SU-DHL-6 (cell line): ENCODE data around the gene EXOC7.

Experiments
- H2AFZ ChIP-seq: fragments of 200-600 bp; sonication (generic); 2 replicates; pipeline ENCODE4 v1.6.1; 2014; ENCODE audit warnings: low read depth, mild to moderate bottlenecking, moderate library complexity, mixed read lengths, antibody characterized with exemption, low read length; ENCODE audit not compliant: severe bottlenecking
- H3F3A ChIP-seq: fragments of 200-600 bp; shearing (Covaris generic); 2 replicates; pipeline ENCODE4 v1.6.0; 2016; ENCODE audit warnings: antibody characterized with exemption, mild to moderate bottlenecking; ENCODE audit not compliant: insufficient read depth
- H3K27ac ChIP-seq: fragments of 200-600 bp; sonication (generic); 2 replicates; pipeline ENCODE4 v1.5.1; 2016; ENCODE audit warnings: low read depth, mild to moderate bottlenecking, low read length, moderate library complexity, mixed read lengths
- H3K27me3 ChIP-seq: fragments of 200-600 bp; sonication (generic), shearing (Covaris generic); 2 replicates; pipeline ENCODE4 v1.6.0; 2014; ENCODE audit warnings: mild to moderate bottlenecking, low read length
- H3K36me3 ChIP-seq: fragments of 200-600 bp; sonication (generic); 2 replicates; pipeline ENCODE4 v1.6.1; 2014; ENCODE audit warnings: mild to moderate bottlenecking, low read length, mixed read lengths
- H3K4me2 ChIP-seq: fragments of 300-600, 200-600 bp; shearing (Covaris generic), sonication (generic); 2 replicates; pipeline ENCODE4 v1.6.0; 2014; ENCODE audit warnings: low read length, low read depth, mild to moderate bottlenecking; ENCODE audit not compliant: poor library complexity, severe bottlenecking
- H3K4me3 ChIP-seq: fragments of 200-600 bp; sonication (generic); 2 replicates; pipeline ENCODE4 v1.5.1; 2014; ENCODE audit warnings: antibody characterized with exemption, low read length, mild to moderate bottlenecking, mixed read lengths; ENCODE audit not compliant: insufficient read depth, poor library complexity, severe bottlenecking
- H3K79me2 ChIP-seq: fragments of 200-600 bp; sonication (generic); 2 replicates; pipeline ENCODE4 v1.6.1; 2014; ENCODE audit warnings: mild to moderate bottlenecking, low read length, moderate library complexity; ENCODE audit not compliant: insufficient read depth
- H3K9ac ChIP-seq: fragments of 200-600 bp; sonication (generic); 2 replicates; pipeline ENCODE4 v1.7.0; 2014; ENCODE audit warnings: mild to moderate bottlenecking, low read length
- H3K9me2 ChIP-seq: fragments of 200-600 bp; sonication (generic); replicated peaks from 2 replicates; pipeline ENCODE4 v1.6.1; 2014; ENCODE audit warnings: low read length; ENCODE audit not compliant: insufficient read depth
- H3K9me3 ChIP-seq: fragments of 200-600 bp; sonication (generic); 2 replicates; pipeline ENCODE4 v1.6.1; 2014; ENCODE audit warnings: low read length, mixed read lengths; ENCODE audit not compliant: insufficient read depth
- H4K20me1 ChIP-seq: fragments of 200-600 bp; sonication (generic); 2 replicates; pipeline ENCODE4 v1.6.1; 2014; ENCODE audit warnings: low read depth, mild to moderate bottlenecking, antibody characterized with exemption, low read length, moderate library complexity, mixed read lengths
- EZH2phosphoT487 ChIP-seq: fragments of 200-600 bp; sonication (generic), shearing (Covaris generic); conservative IDR thresholded peaks from 2 replicates; pipeline ENCODE4 v1.6.1; 2018; ENCODE audit warnings: mild to moderate bottlenecking, antibody characterized with exemption, low read length, moderate library complexity, mixed read lengths
- TF ChIP-seq, protein P1 (sequence below): fragments of 200-600 bp; sonication (generic); IDR thresholded peaks from one replicate; pipeline ENCODE4 v1.5.1; 2017; ENCODE audit warnings: antibody characterized with exemption, mild to moderate bottlenecking, low read length, moderate library complexity; ENCODE audit not compliant: insufficient read depth, poor library complexity, severe bottlenecking

Gene EXOC7

DNA sequence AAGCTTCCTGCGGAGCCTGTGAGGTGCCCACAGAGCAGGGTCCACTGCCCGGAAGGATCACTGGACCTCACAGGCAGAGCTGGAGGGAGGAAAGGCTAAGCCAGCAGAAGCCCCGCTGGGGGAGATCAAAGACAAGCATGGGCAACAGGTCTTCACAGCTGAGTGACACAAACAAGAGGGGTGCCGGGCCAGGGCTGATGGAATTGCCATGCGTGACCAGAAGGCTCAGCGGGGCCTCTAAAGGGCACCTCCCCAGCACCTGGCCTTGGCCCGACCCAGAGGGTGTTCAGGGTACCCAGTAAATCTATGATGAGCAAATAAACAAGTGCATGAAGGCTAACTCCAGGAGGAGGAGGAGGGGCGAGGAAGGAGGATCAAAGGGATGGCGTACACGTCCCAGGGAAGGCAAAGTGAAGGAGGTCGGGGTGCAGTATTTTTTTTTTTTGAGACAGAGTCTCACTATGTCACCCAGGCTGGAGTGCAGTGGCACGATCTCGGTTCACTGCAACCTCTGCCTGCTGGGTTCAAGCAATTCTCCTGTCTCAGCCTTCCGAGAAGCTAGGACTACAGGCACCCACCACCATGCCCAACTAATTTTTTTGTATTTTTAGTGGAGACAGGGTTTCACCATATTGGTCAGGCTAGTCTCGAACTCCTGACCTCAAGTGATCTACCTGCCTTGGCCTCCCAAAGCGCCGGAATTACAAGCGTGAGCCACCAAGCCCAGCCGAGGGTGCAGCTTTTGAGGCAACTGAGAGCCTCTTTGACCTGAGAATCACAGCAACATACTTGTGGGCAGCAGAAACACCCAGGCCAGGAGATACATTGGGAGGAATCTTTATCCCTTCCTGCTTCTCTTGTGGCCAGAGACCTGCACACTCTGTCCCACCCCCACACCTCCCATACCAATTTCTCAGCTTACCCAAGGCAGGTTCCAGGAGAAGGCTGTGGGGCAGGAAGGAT is 16.1 kb upstream of the EXOC7 start:
- Histone ChIP-seq H3K36me3 (no peaks in the 10 kb centered on the region), H3K27ac (no peak overlapping the region), H3K79me2 (no peaks in the 10 kb centered on the region), H3K27me3 (no peaks in the 10 kb centered on the region), H4K20me1 (no peaks in the 10 kb centered on the region), H3K4me2 (no peak overlapping the region), H2AFZ (no peak overlapping the region), H3K9me3 (no peaks in the 10 kb centered on the region), H3F3A (no peaks in the 10 kb centered on the region), H3K9ac (no peak overlapping the region), H3K9me2 (no peaks in the 10 kb centered on the region), H3K4me3 (no peak overlapping the region)
- no peak for TF ChIP-seq EZH2phosphoT487
- TF ChIP-seq, protein P1, sequence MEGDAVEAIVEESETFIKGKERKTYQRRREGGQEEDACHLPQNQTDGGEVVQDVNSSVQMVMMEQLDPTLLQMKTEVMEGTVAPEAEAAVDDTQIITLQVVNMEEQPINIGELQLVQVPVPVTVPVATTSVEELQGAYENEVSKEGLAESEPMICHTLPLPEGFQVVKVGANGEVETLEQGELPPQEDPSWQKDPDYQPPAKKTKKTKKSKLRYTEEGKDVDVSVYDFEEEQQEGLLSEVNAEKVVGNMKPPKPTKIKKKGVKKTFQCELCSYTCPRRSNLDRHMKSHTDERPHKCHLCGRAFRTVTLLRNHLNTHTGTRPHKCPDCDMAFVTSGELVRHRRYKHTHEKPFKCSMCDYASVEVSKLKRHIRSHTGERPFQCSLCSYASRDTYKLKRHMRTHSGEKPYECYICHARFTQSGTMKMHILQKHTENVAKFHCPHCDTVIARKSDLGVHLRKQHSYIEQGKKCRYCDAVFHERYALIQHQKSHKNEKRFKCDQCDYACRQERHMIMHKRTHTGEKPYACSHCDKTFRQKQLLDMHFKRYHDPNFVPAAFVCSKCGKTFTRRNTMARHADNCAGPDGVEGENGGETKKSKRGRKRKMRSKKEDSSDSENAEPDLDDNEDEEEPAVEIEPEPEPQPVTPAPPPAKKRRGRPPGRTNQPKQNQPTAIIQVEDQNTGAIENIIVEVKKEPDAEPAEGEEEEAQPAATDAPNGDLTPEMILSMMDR = no peak

DNA sequence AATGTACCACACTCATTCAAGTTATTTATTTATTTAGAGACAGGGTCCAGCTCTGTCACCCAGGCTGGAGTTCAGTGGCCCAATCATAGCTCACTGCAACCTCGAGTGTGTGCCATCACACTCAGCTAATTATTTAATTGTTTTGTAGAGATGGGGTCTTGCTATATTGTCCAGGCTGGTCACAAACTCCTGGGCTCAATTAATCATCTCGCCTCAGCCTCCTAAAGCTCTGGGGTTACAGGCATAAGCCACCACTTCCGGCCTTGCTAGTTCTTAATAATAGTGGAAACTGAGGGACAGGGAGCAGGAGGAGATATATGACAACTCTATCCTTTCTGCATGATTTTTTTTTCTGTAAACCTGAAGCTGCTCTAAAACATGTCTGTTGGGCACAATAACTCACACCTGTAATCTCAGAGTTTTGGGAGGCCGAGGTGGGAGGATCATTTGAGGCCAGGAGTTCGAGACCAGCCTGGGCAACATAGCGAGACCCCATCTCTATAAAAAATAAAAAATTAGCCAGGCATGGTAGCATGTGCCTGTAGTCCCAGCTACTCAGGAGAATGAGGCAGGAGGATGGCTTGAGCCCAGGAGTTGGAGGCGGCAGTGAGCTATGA is 11.7 kb upstream of the EXOC7 start:
- H3F3A ChIP-seq = no peaks in the 10 kb centered on the region
- no peaks in the 10 kb centered on the region for H4K20me1 ChIP-seq
- H2AFZ ChIP-seq = no peak overlapping the region
- no peak overlapping the region for H3K27ac ChIP-seq
- no peak overlapping the region for H3K4me2 ChIP-seq
- no peak overlapping the region for H3K9ac ChIP-seq
- H3K4me3 ChIP-seq = no peak overlapping the region
- no peaks in the 10 kb centered on the region for H3K27me3 ChIP-seq
- H3K79me2 ChIP-seq = no peaks in the 10 kb centered on the region
- H3K9me3 ChIP-seq = no peaks in the 10 kb centered on the region
- TF ChIP-seq EZH2phosphoT487 = no peak
- TF ChIP-seq, protein P1 = no peak
- H3K36me3 ChIP-seq = no peaks in the 10 kb centered on the region
- no peaks in the 10 kb centered on the region for H3K9me2 ChIP-seq

DNA sequence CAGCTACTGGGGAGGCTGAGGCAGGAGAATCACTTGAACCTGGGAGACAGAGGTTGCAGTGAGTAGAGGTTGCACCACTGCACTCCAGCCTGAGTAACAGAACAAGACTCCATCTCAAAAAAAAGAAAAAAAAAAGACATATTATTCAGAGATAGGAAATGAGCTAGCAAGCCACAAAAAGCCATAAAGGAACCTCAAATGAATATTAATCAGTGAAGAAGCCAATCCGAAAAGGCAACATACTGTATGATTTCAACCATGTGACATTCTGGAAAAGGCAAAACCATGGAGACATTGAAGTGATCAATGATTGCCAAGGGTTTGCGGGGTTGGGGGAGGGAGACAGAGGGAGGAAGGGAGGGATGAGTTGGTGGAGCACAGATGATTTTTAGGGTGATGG is 8.4 kb upstream of the EXOC7 start:
- H3K4me2 ChIP-seq = no peak overlapping the region
- no peak overlapping the region for H2AFZ ChIP-seq
- H3F3A ChIP-seq = no peaks in the 10 kb centered on the region
- no peak overlapping the region for H3K9ac ChIP-seq
- no peaks in the 10 kb centered on the region for H3K36me3 ChIP-seq
- H4K20me1 ChIP-seq = no peaks in the 10 kb centered on the region
- no peak for TF ChIP-seq EZH2phosphoT487
- TF ChIP-seq, protein P1 = no peak
- H3K79me2 ChIP-seq = no peaks in the 10 kb centered on the region
- H3K27me3 ChIP-seq = no peaks in the 10 kb centered on the region
- H3K4me3 ChIP-seq = no peak overlapping the region
- no peak overlapping the region for H3K27ac ChIP-seq
- no peaks in the 10 kb centered on the region for H3K9me3 ChIP-seq
- H3K9me2 ChIP-seq = no peaks in the 10 kb centered on the region
